Myocyte (in vitro differentiated cells): ENCODE data around the gene SLC35E2B. TPM values are rescaled to one million over a fixed set of nuclear protein-coding genes. Genes with fewer than 3 reads are reported as not detected.

ENCODE experiments used
- DNase-seq: peaks from one replicate; pipeline ENCODE4 v3.0.0-alpha.2; 2012; ENCODE audit warnings: low read depth
- total RNA-seq: library from RNA; depleted of rRNA; stranded (reverse); fragments of >200 nt; gene quantifications from 2 replicates; pipeline ENCODE4 v1.2.3, GENCODE V29; 2014

Gene SLC35E2B
- total RNA-seq, 1 donor from 2014 or later = 25.6 TPM

- DNase-seq = peak; percentile 96
These were observed 77.1 kb downstream of the SLC35E2B start, which contains the start of gene MIB2 for GRCh38 chr1:1615256-1616044. MIB2 (plus strand) TSS chr1:1615500; CDS start chr1:1623453, 7,953 bp downstream.

- no peak for DNase-seq
These were observed 77.7 kb downstream of the SLC35E2B start for GRCh38 chr1:1614954-1615255.

GRCh38 chr1:1614204-1614953, 78.2 kb downstream of the SLC35E2B start:
- DNase-seq = peak; percentile 9

GRCh38 chr1:1613509-1614082, 79.0 kb downstream of the SLC35E2B start:
- DNase-seq = no peak

GRCh38 chr1:1612104-1612400, 80.5 kb downstream of the SLC35E2B start:
- DNase-seq = no peak

- no peak for DNase-seq
These were observed 81.8 kb downstream of the SLC35E2B start for GRCh38 chr1:1610796-1611195.

GRCh38 chr1:1609822-1610485, 82.6 kb downstream of the SLC35E2B start:
- no peak for DNase-seq

Other genes with a start within 250 kb of the SLC35E2B start
- not detected in 2 replicates for gene ATAD3C, start 243.1 kb downstream of the SLC35E2B start, total RNA-seq
- 12.1 and 20.2 TPM in 2 replicates for gene ATAD3B, start 221.0 kb downstream of the SLC35E2B start, total RNA-seq
- 31.3 and 41.9 TPM in 2 replicates for gene ATAD3A, start 180.6 kb downstream of the SLC35E2B start, total RNA-seq
- not detected in 2 replicates for gene TMEM240, start 152.2 kb downstream of the SLC35E2B start, total RNA-seq
- gene SSU72, start 117.9 kb downstream of the SLC35E2B start, total RNA-seq = 97.7 and 108 TPM in 2 replicates
- 1.0 and 3.5 TPM in 2 replicates for gene FNDC10, start 92.7 kb downstream of the SLC35E2B start, total RNA-seq
- 88.3 and 89.5 TPM in 2 replicates for gene MIB2, start 77.3 kb downstream of the SLC35E2B start, total RNA-seq
- 0.31 and 1.6 TPM in 2 replicates for gene MMP23B, start 60.6 kb downstream of the SLC35E2B start, total RNA-seq
- 16.0 and 16.1 TPM in 2 replicates for gene CDK11B, start 33.8 kb downstream of the SLC35E2B start, total RNA-seq
- gene CDK11A, start 31.6 kb upstream of the SLC35E2B start, total RNA-seq = 13.0 and 13.2 TPM in 2 replicates
- gene NADK, start 85.7 kb upstream of the SLC35E2B start, total RNA-seq = 36.6 and 39.6 TPM in 2 replicates
- 52.5 and 61.7 TPM in 2 replicates for gene GNB1, start 198.3 kb upstream of the SLC35E2B start, total RNA-seq
- 0.27 and 0.36 TPM in 2 replicates for gene CALML6, start 222.5 kb upstream of the SLC35E2B start, total RNA-seq
- 0.37 TPM in 1 of 2 replicates, not detected in the other for gene TMEM52, start 226.5 kb upstream of the SLC35E2B start, total RNA-seq